Vagina (tissue), 2 donors: ENCODE measurements around the gene FUBP3. TPM values are rescaled to one million over a fixed set of nuclear protein-coding genes. Genes with fewer than 3 reads are reported as not detected.

Experiments used
- DNase-seq, 2 donors: peaks; one replicate each; pipeline ENCODE4 v3.0.0-alpha.2; 2017; ENCODE audit errors: extremely low spot score in 2 of 2
- H3K27ac ChIP-seq: fragments of 200-600 bp; sonication (generic); one replicate; pipeline ENCODE4 v1.5.1; 2019
- H3K27me3 ChIP-seq: fragments of 200-600 bp; sonication (generic); one replicate; pipeline ENCODE4 v1.5.1; 2019
- H3K36me3 ChIP-seq, 2 donors: fragments of 200-600 bp; sonication (generic); one replicate each; pipeline ENCODE4 v1.5.1; 2017 to 2019
- H3K4me1 ChIP-seq: fragments of 200-600 bp; sonication (generic); one replicate; pipeline ENCODE4 v1.5.1; 2019
- H3K4me3 ChIP-seq, 2 donors: fragments of 200-600 bp; sonication (generic); 1 replicate in 1 of 2; 2 replicates in 1 of 2; pipeline ENCODE4 v1.5.1; 2016 to 2019
- H3K9me3 ChIP-seq: fragments of 200-600 bp; sonication (generic); one replicate; pipeline ENCODE4 v1.5.1; 2019
- POLR2A ChIP-seq, 2 donors: fragments of 450-650 bp; IDR thresholded peaks; one replicate each; pipeline ENCODE4 v1.6.1; 2017; ENCODE audit warnings: antibody characterized with exemption in 2 of 2, mild to moderate bottlenecking in 2 of 2, moderate library complexity in 2 of 2
- POLR2AphosphoS5 ChIP-seq, 2 donors: sonication (generic); formaldehyde crosslinking; IDR thresholded peaks; one replicate each; pipeline ENCODE4 v1.9.0; 2017; ENCODE audit warnings: antibody characterized with exemption in 2 of 2, mild to moderate bottlenecking in 2 of 2, low read depth in 1 of 2; ENCODE audit not compliant: insufficient read depth in 1 of 2
- intact Hi-C: fragments of 100-400 bp; cut with DNase I; formaldehyde crosslinking; loops from one replicate; pipeline ENCODE4 v1.15.1; 2023
- total RNA-seq: library from RNA; depleted of rRNA; stranded (reverse); fragments of >200 nt; gene quantifications from one replicate; pipeline ENCODE4 v1.2.3, GENCODE V29; 2016
- TF ChIP-seq, protein P1 (sequence below), 3 experiments: fragments of 450-650 bp in 2 of 3; fragments of 200-600 bp in 1 of 3; sonication (generic) in 1 of 3; IDR thresholded peaks; one replicate each; pipeline ENCODE4 v1.5.1; 2017 to 2019; ENCODE audit warnings: antibody characterized with exemption in 3 of 3, mild to moderate bottlenecking in 2 of 3, moderate library complexity in 2 of 3

Gene FUBP3
- total RNA-seq, 1 donor from 2014 or later, result 33.6 TPM

DNA sequence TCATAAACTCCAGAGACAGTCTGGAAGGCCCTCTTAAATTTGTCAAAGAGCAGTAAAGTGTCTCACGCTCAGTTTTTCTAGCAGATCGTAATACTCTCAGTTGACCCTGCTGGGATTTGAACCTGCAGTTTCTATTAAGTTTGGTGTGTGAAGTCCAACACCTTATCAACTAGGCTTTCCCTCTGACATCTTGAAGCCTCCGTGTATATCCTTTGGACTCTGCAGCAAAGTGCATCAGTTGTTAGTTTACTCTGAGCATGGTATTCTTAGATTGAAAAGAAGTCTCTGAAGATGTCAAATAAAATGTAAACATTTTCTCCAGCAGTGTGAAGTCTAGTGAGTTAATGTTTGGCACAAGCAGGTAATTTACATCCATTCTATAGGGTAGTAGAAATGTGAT lies 2.4 kb downstream of the FUBP3 start:
- Histone ChIP-seq H3K27ac (no peak overlapping the region), H3K4me1 (peaks cover 42% of the 10 kb centered on the region), H3K9me3 (no peaks in the 10 kb centered on the region), H3K36me3 (no peaks in the 10 kb centered on the region), H3K4me3 (no peak overlapping the region), H3K27me3 (no peaks in the 10 kb centered on the region)
- no peak for DNase-seq
- intact Hi-C loops, result no loop called here
- TF ChIP-seq, protein P1, sequence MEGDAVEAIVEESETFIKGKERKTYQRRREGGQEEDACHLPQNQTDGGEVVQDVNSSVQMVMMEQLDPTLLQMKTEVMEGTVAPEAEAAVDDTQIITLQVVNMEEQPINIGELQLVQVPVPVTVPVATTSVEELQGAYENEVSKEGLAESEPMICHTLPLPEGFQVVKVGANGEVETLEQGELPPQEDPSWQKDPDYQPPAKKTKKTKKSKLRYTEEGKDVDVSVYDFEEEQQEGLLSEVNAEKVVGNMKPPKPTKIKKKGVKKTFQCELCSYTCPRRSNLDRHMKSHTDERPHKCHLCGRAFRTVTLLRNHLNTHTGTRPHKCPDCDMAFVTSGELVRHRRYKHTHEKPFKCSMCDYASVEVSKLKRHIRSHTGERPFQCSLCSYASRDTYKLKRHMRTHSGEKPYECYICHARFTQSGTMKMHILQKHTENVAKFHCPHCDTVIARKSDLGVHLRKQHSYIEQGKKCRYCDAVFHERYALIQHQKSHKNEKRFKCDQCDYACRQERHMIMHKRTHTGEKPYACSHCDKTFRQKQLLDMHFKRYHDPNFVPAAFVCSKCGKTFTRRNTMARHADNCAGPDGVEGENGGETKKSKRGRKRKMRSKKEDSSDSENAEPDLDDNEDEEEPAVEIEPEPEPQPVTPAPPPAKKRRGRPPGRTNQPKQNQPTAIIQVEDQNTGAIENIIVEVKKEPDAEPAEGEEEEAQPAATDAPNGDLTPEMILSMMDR (IDR thresholded peaks at IDR 0.05), result no peak
- TF ChIP-seq POLR2AphosphoS5 (IDR thresholded peaks at IDR 0.05; ENCODE audit: insufficient read depth in 1 of 2, low read depth in 1 of 2) (no peak), POLR2A (IDR thresholded peaks at IDR 0.05) (no peak)

DNA sequence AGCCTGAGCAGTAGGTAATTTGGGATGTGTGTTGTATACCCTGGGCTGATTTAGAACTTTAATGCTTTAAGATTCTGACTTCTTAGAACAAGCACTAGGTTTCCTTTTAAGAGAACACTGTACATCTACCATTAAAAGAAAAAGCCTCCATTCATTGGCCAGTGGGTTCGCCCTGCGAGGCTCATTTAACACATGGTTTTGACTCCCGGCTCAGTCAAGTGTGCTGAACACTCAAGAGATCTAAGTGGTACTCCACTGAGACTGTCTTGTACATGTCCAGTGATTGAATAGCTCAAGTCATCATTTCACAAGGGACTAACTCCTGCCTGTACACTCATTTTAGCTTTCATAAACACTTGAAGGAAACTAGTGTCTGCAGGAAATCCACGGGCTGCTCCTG lies 3.9 kb downstream of the FUBP3 start:
- H3K4me1 ChIP-seq, result peaks cover 38% of the 10 kb centered on the region
- H3K27ac ChIP-seq, result no peak overlapping the region
- DNase-seq, result no peak
- H3K36me3 ChIP-seq, result no peaks in the 10 kb centered on the region
- no peaks in the 10 kb centered on the region for H3K27me3 ChIP-seq
- H3K4me3 ChIP-seq, result no peak overlapping the region
- TF ChIP-seq, protein P1 (IDR thresholded peaks at IDR 0.05), result no peak
- TF ChIP-seq POLR2AphosphoS5 (IDR thresholded peaks at IDR 0.05; ENCODE audit: insufficient read depth in 1 of 2, low read depth in 1 of 2) (no peak), POLR2A (IDR thresholded peaks at IDR 0.05) (no peak)
- intact Hi-C loops, result no loop called here
- no peaks in the 10 kb centered on the region for H3K9me3 ChIP-seq

DNA sequence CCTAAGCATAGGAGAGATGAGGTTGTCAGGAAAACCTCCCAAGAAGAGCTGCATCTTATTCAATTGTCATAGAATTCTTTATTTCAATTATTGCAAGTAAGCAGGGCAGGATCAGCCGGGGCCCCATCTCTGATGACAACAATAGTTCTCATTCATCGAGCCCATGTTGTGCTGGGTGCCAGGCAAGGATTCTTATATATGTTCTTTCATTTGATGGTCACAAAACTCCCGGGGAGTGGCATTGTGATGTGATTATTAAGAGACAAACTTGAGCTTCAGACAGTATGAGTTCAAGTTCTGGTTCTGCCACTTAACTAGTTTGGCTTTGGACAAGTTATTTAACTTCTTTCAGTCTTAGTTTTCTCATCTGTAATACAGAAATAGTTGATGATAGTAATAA lies 8.5 kb downstream of the FUBP3 start:
- Histone ChIP-seq H3K4me1 (peaks cover 12% of the 10 kb centered on the region), H3K36me3 (no peaks in the 10 kb centered on the region), H3K27me3 (no peaks in the 10 kb centered on the region), H3K9me3 (no peaks in the 10 kb centered on the region), H3K4me3 (no peak overlapping the region), H3K27ac (no peak overlapping the region)
- TF ChIP-seq, protein P1 (IDR thresholded peaks at IDR 0.05), result no peak
- TF ChIP-seq POLR2AphosphoS5 (IDR thresholded peaks at IDR 0.05; ENCODE audit: insufficient read depth in 1 of 2, low read depth in 1 of 2) (no peak), POLR2A (IDR thresholded peaks at IDR 0.05) (no peak)
- DNase-seq, result no peak
- intact Hi-C loops, result no loop called here

DNA sequence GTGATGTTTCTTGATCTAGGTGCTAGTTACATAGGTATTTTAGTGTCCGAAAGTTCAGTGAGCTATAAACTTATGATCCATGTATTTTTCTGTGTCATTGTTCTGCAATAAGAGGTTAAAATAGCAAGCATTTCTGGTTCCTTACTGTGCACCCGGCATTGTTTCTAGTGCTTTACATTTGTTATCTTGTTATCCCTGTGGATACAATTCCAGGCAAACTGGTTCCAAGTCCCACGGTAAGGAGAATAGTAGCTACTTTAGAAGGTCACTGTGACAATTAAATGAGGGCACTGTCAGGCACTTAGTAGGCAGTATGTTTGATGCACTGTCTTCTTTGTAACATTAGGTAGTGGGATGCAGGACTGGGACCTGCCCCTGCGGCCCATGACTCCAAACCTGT lies 9.0 kb downstream of the FUBP3 start:
- Histone ChIP-seq H3K27me3 (no peaks in the 10 kb centered on the region), H3K9me3 (no peaks in the 10 kb centered on the region), H3K36me3 (no peaks in the 10 kb centered on the region), H3K4me3 (no peak overlapping the region), H3K4me1 (peaks cover 12% of the 10 kb centered on the region), H3K27ac (no peak overlapping the region)
- TF ChIP-seq POLR2AphosphoS5 (IDR thresholded peaks at IDR 0.05; ENCODE audit: insufficient read depth in 1 of 2, low read depth in 1 of 2), result no peak
- TF ChIP-seq, protein P1 (IDR thresholded peaks at IDR 0.05), result no peak
- DNase-seq, result no peak
- intact Hi-C loops, result no loop called here

DNA sequence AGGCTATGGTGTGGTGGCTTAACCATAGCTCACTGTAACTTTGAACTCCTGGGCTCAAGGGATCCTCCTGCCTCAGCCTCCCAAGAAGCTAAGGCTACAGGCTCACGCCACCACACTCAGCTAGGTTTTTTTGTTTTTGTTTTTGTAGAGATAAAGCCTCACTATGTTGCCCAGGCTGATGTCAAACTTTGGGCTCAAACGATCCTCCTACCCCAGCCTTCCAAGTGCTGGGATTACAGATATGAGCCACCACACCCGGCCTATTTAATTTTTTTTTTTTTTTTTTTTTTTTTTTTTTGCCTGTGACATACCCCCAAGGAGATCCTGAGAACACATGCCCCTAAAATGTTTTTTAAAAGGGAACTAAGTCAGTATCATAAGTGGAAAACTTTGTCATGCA lies 10.4 kb downstream of the FUBP3 start:
- H3K36me3 ChIP-seq, result no peaks in the 10 kb centered on the region
- H3K4me3 ChIP-seq, result no peak overlapping the region
- H3K9me3 ChIP-seq, result no peaks in the 10 kb centered on the region
- H3K27ac ChIP-seq, result no peak overlapping the region
- H3K27me3 ChIP-seq, result no peaks in the 10 kb centered on the region
- TF ChIP-seq POLR2AphosphoS5 (IDR thresholded peaks at IDR 0.05; ENCODE audit: insufficient read depth in 1 of 2, low read depth in 1 of 2) (no peak), POLR2A (IDR thresholded peaks at IDR 0.05) (no peak)
- TF ChIP-seq, protein P1 (IDR thresholded peaks at IDR 0.05), result no peak
- DNase-seq, result no peak
- intact Hi-C loops, result no loop called here
- H3K4me1 ChIP-seq, result peaks cover 12% of the 10 kb centered on the region
